Lung microvascular endothelial cell (primary cell): ENCODE data around the gene CADM1. TPM values are rescaled to one million over a fixed set of nuclear protein-coding genes. Genes with fewer than 3 reads are reported as not detected.

Source experiments
- DNase-seq, 2 donors: peaks; one replicate each; pipeline versions ENCODE4 v3.0.0 to v3.0.0-alpha.2; 2010; ENCODE audit warnings: low read depth in 2 of 2
- total RNA-seq: library from RNA; depleted of rRNA; stranded (reverse); fragments of >200 nt; gene quantifications from 2 replicates; pipeline ENCODE4 v1.2.1, GENCODE V29; 2014

Gene CADM1
- total RNA-seq, 1 donor from 2014 or later = 0.40 TPM

DNA sequence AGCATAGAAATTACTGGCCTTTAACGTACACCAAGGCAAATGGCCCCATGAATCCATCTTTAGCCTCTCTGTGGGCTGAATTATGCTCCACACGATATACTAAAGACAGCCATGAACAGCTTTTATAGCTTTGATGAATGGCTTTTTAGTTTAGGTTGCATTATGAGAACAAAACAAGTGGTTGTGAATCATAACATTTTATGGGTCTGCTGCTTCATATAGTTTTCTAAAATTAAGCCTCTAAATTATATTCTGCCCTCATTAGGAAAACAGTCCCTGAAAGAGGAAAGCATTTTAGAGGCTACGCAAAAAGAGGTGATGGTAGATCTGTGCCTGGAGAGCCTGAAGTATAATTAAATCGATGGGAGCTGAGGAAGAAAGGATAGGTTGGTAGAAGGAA, 221.3 kb downstream of the CADM1 start:
- no peak for DNase-seq

DNA sequence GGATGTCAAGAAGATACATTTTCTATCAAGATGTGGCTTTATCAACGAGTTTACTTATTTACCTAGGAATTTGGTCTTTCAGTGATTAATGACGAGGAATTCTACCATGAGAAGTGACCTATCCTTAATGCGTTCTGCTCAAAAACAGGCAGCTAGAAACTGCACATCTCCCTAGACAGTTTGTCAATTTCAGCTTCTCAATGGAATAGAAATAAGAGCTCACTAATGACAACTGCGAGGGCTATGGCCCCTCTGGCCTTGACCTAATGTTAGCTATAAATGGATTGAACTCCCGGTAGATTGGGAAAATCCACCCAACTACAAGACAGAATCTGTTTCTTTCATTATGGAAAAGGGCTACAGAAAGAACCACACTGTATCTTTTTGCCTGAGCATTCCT, 223.4 kb downstream of the CADM1 start:
- no peak for DNase-seq

DNA sequence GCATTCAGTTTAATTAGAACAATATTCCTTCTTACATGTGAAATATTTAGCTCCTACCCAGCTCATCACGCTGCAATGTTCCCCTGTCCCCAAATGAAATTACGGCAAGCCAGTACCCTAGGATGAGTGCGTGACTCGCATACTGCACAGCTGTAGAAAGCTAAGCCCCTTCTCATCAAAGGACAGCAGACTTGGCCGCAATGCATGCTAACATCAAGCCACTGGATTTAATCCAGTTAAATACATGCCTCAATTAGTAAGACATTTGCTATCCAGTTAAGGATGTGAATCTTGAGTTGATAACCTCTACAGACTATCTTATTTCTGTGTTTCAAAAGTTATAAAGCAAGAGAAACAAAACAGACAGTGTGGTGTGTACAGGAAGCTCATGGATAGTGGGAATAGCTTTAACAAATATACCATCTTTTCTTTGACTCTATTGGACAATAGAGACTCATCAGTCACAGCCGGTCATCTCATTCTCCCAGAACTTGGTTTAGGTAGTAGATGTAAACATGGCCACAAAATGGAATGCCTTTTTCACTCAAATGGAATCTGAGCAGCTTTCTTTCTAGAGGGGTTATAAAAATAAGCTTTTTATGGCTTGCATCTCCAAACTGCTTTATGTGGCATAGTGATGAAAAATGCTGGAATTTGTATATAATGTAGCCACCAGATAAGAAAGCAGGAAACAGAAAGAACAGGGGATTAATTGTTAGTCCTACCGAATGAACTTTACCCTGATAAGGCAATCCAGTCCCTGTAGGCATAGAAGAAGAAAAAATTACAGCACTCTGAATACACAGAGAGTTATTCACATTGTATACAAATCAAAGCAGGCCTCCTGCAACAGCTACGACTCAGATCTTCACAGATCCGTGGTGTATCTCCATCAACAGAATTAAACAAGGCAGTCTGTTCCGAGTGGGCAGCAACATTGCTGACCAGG, 224.1 kb downstream of the CADM1 start:
- DNase-seq = no peak

DNA sequence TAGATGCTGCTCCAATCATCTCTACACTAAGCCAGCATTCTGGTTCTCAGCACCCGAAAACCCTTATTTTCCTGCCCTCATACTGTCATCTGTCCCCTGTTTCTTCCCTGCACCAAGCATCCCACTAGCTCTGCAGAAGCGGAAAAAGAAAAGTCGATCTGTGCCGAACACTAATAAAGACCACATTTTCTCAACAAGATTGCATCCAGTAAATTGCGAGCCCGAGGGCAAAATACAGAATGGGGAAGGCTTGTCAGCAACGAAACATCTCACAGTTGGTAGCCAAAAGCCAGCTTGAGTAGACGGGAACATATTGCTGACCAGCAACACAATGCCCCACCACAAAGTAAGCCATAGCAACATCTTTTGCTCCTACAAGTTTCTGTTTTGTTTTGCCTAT, 227.4 kb downstream of the CADM1 start:
- no peak for DNase-seq

DNA sequence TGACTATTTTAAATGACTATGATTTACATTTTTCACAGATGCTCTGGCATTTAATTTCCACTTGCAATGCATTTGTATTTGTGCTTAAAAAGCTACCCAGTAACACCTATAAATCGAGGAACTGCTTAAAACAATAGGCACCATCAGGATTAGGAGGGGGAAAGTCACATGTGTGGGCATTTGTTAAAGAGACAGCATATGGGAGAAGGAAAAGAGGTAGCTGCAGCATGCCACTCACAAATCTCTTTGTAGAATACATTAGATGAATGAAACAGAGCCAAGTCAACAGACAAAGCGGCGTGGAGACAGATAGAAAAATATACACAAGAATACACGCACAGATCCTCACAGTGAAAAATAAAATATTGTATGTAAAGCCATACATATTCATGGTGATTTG, 228.0 kb downstream of the CADM1 start:
- DNase-seq = no peak

DNA sequence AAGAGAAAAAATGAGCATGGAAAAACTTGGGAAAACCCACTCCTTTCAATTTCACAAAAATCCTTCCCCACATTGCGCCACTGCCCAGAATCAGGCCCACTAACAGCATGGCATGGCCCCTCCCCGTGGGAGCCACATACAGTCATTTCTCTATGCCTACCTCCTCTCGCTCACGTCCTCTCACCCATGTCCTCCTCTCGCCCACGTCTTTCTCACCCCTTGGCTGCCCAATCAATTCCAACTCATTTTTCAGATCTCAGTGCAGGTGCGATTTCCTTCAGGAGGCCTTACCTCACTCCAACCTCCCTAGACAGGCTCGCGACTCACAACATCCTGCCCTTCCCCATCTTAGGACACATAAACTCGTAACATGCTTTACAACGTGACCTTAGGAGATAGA, 229.2 kb downstream of the CADM1 start:
- DNase-seq = no peak

DNA sequence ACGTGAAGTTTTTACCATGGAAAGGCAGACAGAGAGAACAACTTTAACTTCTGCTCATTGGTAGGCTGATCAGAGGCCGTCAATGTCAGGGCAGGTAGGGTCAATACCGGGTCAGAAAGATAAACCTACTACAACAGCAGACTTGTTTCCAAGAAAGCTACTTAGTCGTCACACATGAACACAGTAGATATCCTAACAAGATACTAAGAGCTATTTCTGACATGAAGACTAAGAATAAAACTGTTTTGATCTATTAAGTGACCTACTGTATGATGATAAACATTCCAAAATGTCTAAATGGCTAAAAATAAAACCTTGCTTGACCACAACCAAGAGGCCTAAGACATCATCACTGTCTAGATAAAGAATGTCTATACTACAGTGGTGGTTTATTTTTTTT, 231.3 kb downstream of the CADM1 start:
- DNase-seq = no peak

DNA sequence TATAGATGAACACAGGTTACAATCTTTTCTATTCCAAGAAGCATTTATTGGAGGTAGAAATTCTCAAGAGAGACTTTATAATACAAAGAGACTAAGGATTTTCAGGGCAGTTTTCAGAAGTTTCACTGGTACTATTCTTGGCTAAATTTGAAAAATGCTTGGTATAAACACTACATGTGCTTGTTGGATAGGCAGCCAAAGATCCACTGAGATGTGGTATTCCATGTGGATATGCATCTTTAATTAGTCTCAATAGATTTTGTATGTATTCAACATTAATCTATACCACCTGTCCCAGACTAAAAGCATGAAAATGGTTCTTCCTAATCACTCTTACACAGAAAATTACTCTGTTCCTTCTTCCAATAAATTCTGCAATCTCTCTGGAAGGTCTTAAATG, 232.6 kb downstream of the CADM1 start:
- DNase-seq = no peak

DNA sequence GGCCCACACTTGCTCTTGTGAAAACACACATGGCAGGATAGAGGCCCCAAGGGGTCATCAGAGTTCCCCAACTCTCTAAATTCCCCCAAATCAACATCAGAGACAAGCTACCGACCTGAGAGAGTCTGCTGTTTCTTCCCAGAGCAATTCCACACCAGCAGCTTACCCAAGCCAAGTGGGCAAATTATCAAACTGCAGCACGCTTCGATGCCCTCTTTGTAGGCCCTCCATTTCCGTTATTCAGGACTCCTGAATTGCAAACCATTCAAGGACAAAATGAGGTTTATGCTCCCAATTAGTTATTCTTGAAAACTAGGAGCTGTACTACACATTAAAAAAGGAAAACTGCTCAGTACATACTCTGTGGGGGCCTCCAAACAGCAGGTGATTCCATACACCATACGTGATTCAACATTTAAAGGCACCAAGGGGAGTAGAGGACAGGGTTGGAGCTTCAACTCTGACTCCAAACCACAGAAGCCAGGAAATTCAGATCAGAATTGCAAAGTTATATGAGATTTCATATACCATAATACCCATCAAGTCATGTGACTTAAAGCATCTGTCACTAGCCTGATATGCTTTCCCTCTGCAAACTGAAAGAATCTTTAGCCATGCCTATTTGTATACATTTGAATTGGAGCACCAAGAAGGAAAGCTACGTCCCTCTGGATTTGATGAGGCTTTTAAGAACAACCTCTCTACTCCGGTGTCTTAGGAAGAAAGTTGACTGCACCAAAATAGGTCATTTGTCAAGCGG, 234.8 kb downstream of the CADM1 start:
- no peak for DNase-seq

DNA sequence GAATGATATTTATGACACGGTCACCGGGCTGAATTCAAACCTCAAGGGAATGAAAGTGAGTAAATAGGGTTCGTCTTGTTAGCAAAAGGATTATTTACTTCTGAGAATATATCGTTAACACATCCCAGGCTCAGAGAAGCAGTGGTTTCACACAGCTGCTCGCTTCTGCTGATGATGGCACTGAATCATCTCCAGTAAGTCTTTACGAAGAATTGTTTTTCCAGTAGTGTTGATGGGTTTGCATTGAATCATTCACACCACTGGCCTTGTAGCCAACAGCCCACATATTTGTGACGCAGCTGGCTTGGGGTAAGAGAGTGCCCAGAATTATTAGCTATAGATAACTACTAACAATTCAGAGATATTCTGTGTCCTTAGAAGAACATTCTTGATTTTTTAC, 236.3 kb downstream of the CADM1 start:
- no peak for DNase-seq

DNA sequence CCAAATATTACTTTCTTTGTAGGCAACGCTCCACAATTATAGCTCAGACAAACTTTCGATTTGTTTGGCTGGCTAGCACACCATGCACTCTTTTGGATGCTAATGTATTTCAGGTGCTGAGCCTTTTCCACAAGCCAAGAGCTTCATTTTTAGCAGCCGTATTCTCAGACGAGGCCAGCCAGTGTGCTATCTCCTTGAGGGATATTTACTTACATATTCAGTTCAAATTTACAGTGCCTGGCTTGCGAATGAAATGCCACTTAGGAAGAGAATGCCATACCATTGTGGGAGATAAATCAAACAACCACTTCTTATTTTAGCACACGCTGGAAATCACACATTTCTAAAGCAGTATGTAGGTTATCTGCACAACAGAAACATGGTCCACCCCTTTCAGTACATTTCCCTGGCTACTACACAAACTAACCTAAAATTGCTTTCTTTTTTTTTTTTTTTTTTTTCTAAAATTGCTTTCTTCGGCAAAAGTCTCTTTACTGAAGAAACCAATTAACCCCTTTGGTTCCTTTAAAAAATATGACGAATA, 236.9 kb downstream of the CADM1 start:
- no peak for DNase-seq

DNA sequence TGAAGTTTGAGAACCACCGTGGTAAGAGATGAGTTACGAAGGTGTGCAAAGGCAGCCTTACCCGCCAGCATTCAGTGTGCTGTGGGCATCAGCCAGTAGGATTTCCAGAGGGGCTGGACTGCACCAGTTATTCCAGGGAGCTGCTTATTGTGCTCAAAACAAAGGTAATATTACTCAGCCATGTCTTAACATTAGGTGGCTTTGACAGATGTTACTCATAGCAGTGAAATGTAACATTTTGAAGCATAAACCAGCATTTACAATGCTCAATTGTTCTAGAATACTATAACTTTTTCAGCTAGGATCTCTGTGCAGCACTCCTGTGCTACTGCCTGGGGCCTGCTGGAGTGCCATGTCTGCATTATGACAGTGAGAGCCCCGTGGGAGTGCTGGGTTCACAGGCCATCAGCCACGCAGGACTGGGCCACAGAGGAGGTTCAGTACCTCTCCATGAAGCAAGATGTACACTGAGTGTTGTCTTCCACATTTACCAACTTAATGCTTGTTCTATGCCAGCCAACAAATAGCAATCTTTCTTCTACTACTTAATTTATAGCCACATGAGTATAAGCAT, 238.1 kb downstream of the CADM1 start:
- DNase-seq = no peak

DNA sequence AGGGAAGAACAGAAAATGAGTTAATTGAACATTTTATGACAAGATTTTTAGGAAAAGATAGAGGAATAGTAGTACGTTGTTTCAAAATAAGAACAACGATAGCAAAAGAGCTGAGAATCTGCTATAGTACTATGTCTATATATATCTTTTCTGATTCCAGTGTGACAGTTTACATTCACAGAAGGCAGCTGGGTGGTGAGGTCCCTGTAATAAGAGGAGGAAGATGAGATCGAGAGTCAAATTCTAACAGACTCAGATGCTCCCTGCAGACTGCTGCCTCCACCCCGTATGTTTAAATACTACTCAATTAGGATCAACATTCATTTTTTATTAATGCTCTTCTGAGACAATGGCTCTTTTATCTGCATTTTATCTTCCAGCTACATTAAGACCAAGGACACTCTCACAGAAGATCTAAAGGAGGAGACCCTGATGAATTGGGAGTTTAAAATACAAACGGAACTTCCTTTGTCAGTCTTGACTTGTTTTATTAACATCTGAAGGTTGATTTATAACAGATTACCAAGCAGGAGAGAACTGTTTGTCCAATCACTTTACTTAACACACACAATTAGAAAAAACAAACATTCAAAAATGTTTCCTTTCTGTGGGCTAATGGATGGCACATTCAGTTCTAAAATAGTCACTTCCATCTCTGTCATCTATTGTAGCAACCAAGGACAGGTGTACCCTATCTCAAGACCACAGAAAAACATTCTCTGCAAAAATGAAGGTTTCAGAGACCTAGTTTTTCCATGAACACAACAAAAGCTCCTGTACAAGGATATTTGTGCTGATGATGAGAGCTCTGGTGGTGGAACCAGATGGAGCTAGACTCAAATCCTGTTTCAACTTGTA, 240.2 kb downstream of the CADM1 start:
- DNase-seq = no peak

DNA sequence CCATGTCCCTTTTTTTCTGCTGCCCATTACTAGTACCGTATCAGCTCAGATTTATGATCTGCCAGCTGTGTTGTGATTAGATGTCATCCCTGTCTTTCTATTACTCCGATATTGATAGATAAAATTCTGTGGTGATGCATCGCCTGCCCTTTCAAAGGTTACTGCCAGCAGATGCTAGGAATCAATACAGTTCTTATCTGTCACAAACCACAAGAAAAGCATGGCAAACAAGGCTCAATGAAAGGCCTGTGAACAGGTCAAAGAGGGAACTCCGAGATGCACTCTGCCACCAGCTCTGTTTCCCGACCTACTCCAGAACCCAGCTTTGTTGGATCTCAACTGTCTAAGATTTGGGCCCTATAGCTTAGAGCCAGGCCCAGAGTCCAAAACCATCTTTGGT, 246.0 kb downstream of the CADM1 start:
- no peak for DNase-seq

DNA sequence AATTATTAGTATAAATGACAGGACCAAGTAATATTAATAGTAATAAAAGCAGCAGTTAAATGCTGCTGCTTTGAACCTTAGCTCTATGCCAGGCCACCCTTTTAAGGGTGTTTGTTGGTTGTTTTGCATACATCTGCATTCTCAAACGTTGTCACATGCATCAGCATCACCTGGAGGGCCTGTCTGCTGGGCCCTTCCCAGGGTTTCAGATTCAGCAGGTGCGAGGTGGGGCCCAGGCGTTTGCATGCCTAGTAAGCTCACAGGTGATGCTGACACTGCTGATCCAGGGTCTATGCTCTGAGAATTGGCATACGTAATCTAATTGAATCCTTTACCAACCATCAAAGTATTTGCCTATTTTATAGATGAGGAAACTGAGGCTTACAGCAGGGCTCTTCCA, 246.5 kb downstream of the CADM1 start:
- no peak for DNase-seq

DNA sequence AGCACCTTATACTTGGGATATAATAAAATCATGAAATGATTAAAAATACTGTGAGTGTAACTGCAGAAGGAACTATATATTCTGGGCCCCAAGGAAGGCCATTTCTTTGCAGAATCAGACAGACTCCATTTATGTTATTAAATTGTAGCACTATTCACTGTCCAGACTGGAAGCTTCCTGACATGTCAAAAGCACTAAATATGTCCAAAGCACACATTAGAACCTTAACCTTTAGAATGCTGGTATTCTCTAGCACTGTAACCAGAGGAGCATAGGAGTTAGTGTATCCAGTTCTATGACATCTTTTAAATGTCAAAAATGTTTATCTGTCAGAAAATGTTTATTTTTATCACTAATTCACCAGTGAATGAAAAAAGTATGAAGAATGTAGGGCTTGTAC, 246.9 kb downstream of the CADM1 start:
- no peak for DNase-seq

DNA sequence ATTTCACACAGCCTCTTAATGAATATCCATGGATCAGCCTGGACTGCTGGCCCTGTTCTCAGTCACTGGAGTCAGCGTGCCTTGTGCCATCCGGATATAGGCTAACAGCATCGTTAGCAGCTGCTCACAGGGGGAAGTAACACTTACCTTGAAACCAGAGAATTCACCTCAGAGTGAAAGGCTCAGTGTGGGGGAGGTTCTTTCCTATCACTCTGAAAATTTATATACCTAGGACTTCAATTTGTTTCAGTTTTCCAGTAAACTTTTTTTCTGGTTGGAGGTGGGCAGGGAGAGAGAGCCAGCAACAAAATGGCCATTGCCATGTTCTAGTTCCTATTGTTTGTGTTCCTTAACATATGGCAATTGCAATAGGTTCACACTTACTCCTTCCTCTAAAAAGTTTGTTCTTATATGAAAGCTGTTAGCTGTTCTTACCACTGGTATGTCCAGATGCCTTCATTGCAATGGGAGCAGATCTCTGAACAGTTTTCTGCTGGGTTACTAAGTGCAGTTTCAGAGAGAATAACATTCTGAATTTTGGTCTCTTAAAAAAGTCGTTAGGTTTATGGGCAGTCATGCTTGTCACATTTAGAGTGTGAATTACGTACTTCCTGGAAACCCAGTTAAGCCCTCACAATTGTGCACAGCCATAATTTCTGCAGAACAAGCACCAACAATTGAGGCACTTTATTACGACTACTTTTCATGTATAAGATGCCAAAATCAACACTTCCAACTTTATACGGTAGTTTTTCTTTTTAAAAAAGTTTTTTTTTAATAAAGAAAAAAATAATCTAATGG, 247.6 kb downstream of the CADM1 start:
- no peak for DNase-seq

DNA sequence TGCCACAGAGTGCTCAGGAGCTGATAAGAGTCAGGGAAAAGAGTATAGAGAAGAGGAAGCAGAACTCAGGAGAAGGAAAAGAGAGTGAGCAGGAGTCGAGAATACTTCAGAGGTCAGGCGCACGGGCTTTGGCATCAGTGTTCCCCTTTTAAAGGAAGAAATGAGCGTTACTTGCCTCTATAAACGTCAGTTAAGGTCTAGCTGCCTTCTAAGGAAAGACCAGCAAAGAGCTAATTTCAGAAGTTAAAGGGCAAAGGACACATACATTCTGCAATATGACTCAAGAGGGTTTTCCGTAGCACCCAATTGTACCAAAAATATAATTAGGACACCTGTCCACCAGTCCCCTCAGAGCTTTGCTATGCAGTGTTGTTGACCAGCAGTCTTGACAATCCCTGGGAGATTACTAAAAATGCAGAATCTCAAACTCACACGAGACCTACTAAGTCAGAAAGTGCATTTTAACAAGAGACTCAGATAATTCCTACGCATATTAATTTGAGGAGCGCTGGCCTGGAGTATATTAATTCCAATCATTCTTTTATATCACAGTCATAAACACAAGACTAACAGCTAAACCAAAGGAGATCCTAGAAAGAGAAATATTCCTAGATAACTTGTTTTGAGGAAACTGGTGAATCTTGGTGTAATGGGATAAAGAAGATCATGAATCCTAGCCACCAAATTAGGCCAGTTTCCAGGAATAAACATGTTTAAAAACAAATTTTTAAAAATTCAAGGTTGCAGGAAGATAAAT, 249.0 kb downstream of the CADM1 start:
- no peak for DNase-seq

DNA sequence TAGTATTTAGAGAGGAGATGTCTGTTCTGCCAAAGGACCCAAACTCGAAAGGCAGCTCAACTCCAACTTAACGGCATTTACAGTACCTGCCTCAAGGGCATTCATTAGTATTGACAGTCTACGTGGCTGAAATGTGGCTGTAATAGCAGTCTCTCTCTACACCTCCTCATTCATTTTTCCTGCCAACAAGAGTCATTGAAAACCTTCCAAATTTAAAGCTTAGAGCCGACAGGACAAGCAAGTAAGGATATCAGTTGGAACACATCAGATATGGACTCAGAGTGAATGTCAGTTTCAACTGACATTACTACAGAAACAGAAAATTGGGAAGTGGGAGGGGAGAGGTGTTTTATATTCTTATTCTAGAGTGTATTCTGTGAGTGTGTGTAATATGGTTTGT, 253.1 kb downstream of the CADM1 start:
- DNase-seq = no peak
